HG03558 (cell line): ENCODE data around the gene BUB1.
"Not testable (repeated sequence)": the region's sequence is repeated elsewhere in the genome, so short reads cannot be mapped to it uniquely, and the experiment has no call there.

Experiments
- ATAC-seq: cut with Tn5 transposase; IDR thresholded peaks from one replicate; pipeline ENCODE4 v1.9.1; 2021; ENCODE audit warnings: moderate number of reproducible peaks; ENCODE audit not compliant: unreplicated experiment; ENCODE audit errors: extremely low read depth

BUB1 gene

GRCh38 chr2:110608788-110609502 lies 68.9 kb downstream of the BUB1 start:
- not testable (repeated sequence) for ATAC-seq

GRCh38 chr2:110605057-110605456 lies 72.8 kb downstream of the BUB1 start:
- not testable (repeated sequence) for ATAC-seq

GRCh38 chr2:110603917-110604591 lies 73.8 kb downstream of the BUB1 start:
- ATAC-seq = not testable (repeated sequence)

GRCh38 chr2:110602139-110602538 lies 75.7 kb downstream of the BUB1 start:
- ATAC-seq = not testable (repeated sequence)

- not testable (repeated sequence) for ATAC-seq
Measured at GRCh38 chr2:110591973-110592372, 85.9 kb downstream of the BUB1 start.

- not testable (repeated sequence) for ATAC-seq
Measured at GRCh38 chr2:110589677-110590330, 88.1 kb downstream of the BUB1 start.

GRCh38 chr2:110588520-110588919 lies 89.3 kb downstream of the BUB1 start:
- not testable (repeated sequence) for ATAC-seq
